Osteoblast (primary cell): ENCODE results near the gene RLF. TPM values are rescaled to one million over a fixed set of nuclear protein-coding genes. Genes with fewer than 3 reads are reported as not detected.

Source experiments
- DNase-seq: peaks from one replicate; pipeline ENCODE4 v3.0.0; 2011; ENCODE audit warnings: low spot score, mixed read lengths; ENCODE audit not compliant: insufficient read length; ENCODE audit errors: missing footprints
- H2AFZ ChIP-seq: 2 replicates; pipeline ENCODE4 v1.6.0; 2011; ENCODE audit warnings: mild to moderate bottlenecking, low read length
- H3K27ac ChIP-seq: 2 replicates; pipeline ENCODE4 v1.5.1; 2011; ENCODE audit warnings: mild to moderate bottlenecking, low read depth, low read length, moderate library complexity
- H3K27me3 ChIP-seq: 2 replicates; pipeline ENCODE4 v1.6.0; 2012; ENCODE audit warnings: mild to moderate bottlenecking, control low read depth, inconsistent platforms, low read length, moderate library complexity; ENCODE audit not compliant: insufficient read depth
- H3K36me3 ChIP-seq: 2 replicates; pipeline ENCODE4 v1.5.1; 2011; ENCODE audit warnings: mild to moderate bottlenecking, low read length, control low read depth, moderate library complexity; ENCODE audit not compliant: insufficient read depth
- H3K4me1 ChIP-seq: 2 replicates; pipeline ENCODE4 v1.5.1; 2011; ENCODE audit warnings: mild to moderate bottlenecking, low read length, control low read depth, moderate library complexity; ENCODE audit not compliant: insufficient read depth
- H3K4me2 ChIP-seq: 2 replicates; pipeline ENCODE4 v1.6.0; 2011; ENCODE audit warnings: mild to moderate bottlenecking, low read length; ENCODE audit not compliant: insufficient read depth
- H3K4me3 ChIP-seq: fragments of 200-600 bp; sonication (generic); 3 replicates; pipeline ENCODE4 v1.5.1; 2012; ENCODE audit warnings: mild to moderate bottlenecking, low read length, inconsistent platforms; ENCODE audit not compliant: insufficient read depth
- H3K79me2 ChIP-seq: 2 replicates; pipeline ENCODE4 v1.6.0; 2012; ENCODE audit warnings: mild to moderate bottlenecking, low read length, control low read depth, inconsistent platforms; ENCODE audit not compliant: insufficient read depth
- H3K9me3 ChIP-seq: 2 replicates; pipeline ENCODE4 v1.5.1; 2011; ENCODE audit warnings: low read depth, low read length, control low read depth
- H4K20me1 ChIP-seq: 2 replicates; pipeline ENCODE4 v1.6.0; 2012; ENCODE audit warnings: mild to moderate bottlenecking, low read length, control low read depth; ENCODE audit not compliant: insufficient read depth
- CTCF ChIP-seq: IDR thresholded peaks from 2 replicates; pipeline ENCODE4 v1.5.1; 2011; ENCODE audit warnings: mild to moderate bottlenecking, low read depth, low read length, moderate library complexity; ENCODE audit errors: extremely low read depth
- total RNA-seq: library from RNA; depleted of rRNA; stranded (reverse); fragments of >200 nt; gene quantifications from 2 replicates; pipeline ENCODE4 v1.2.3, GENCODE V29; 2012

RLF gene
- total RNA-seq, 1 donor: 29.7 TPM

- Histone ChIP-seq H4K20me1 (peaks cover 49% of the 10 kb centered on the region), H3K4me3 (no peak overlapping the region)
These were observed 18.4 kb downstream of the RLF start for GRCh38 chr1:40179496-40180089.

GRCh38 chr1:40183055-40183710, 22.0 kb downstream of the RLF start:
- no peaks in the 10 kb centered on the region for H3K27me3 ChIP-seq
- peak; percentile 62 for DNase-seq
- peaks cover 42% of the 10 kb centered on the region for H4K20me1 ChIP-seq
- H3K36me3 ChIP-seq: no peaks in the 10 kb centered on the region
- no peak overlapping the region for H3K4me3 ChIP-seq
- no peak overlapping the region for H2AFZ ChIP-seq
- H3K4me2 ChIP-seq: no peak overlapping the region
- peak; percentile 59 for TF ChIP-seq CTCF
- H3K9me3 ChIP-seq: no peaks in the 10 kb centered on the region
- peaks cover 93% of the 10 kb centered on the region for H3K79me2 ChIP-seq
- H3K27ac ChIP-seq: no peak overlapping the region
- H3K4me1 ChIP-seq: peaks cover 25% of the 10 kb centered on the region

More at GRCh38 chr1:40179496-40180089, 18.4 kb downstream of the RLF start:
- Histone ChIP-seq H3K79me2 (peaks cover 96% of the 10 kb centered on the region), H3K27ac (no peak overlapping the region), H3K4me1 (peaks cover 8% of the 10 kb centered on the region), H3K9me3 (no peaks in the 10 kb centered on the region), H3K4me2 (no peak overlapping the region), H2AFZ (no peak overlapping the region), H3K27me3 (no peaks in the 10 kb centered on the region), H3K36me3 (no peaks in the 10 kb centered on the region)
- no peak for TF ChIP-seq CTCF
- no peak for DNase-seq

- H3K27me3 ChIP-seq: no peaks in the 10 kb centered on the region
- H3K79me2 ChIP-seq: peaks cover 91% of the 10 kb centered on the region
- H4K20me1 ChIP-seq: peaks cover 38% of the 10 kb centered on the region
These were observed 23.0 kb downstream of the RLF start for GRCh38 chr1:40184193-40184592.

More at GRCh38 chr1:40184193-40184592, 23.0 kb downstream of the RLF start:
- DNase-seq: peak; percentile 36
- Histone ChIP-seq H3K4me2 (no peak overlapping the region), H3K27ac (no peak overlapping the region), H3K36me3 (peaks cover 3% of the 10 kb centered on the region), H2AFZ (no peak overlapping the region), H3K4me3 (no peak overlapping the region), H3K4me1 (peaks cover 25% of the 10 kb centered on the region), H3K9me3 (no peaks in the 10 kb centered on the region)
- TF ChIP-seq CTCF: no peak
